Measurements from ENCODE around the gene FAM124B. TPM values are rescaled to one million over a fixed set of nuclear protein-coding genes. Genes with fewer than 3 reads are reported as not detected.

Gene FAM124B
- total RNA-seq: 1 to 10 TPM in 1 of 3 donors, under 1 TPM in 2; 0.43 to 1.4 (median 0.55) TPM
- long read RNA-seq, donor 1, partial matches to known transcripts: 0 of 1 reads
- long read RNA-seq, donor 1, other reads (novel, unspliced or antisense): 0 of 1 reads
- long read RNA-seq, donor 2: 0 reads

- peak; percentile 39 to 71 (median 42) for DNase-seq
- TF ChIP-seq, protein P1, sequence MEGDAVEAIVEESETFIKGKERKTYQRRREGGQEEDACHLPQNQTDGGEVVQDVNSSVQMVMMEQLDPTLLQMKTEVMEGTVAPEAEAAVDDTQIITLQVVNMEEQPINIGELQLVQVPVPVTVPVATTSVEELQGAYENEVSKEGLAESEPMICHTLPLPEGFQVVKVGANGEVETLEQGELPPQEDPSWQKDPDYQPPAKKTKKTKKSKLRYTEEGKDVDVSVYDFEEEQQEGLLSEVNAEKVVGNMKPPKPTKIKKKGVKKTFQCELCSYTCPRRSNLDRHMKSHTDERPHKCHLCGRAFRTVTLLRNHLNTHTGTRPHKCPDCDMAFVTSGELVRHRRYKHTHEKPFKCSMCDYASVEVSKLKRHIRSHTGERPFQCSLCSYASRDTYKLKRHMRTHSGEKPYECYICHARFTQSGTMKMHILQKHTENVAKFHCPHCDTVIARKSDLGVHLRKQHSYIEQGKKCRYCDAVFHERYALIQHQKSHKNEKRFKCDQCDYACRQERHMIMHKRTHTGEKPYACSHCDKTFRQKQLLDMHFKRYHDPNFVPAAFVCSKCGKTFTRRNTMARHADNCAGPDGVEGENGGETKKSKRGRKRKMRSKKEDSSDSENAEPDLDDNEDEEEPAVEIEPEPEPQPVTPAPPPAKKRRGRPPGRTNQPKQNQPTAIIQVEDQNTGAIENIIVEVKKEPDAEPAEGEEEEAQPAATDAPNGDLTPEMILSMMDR (IDR thresholded peaks at IDR 0.05): no peak
- no peaks in the 10 kb centered on the region for H3K36me3 ChIP-seq (ENCODE audit: low read depth)
- intact Hi-C loops (cut with DNase I, micrococcal nuclease): no loop called here
- no peaks in the 10 kb centered on the region for H3K4me1 ChIP-seq (ENCODE audit: low read depth)
- ATAC-seq: peak; percentile 72
- no peaks in the 10 kb centered on the region for H3K9me3 ChIP-seq
- H3K4me3 ChIP-seq: no peak within 1 kb of the TSS
Measured at GRCh38 chr2:224401641-224402342, at the start of gene FAM124B. TSS of gene FAM124B (minus strand) at chr2:224402107. CDS start at chr2:224401768, 339 bp downstream.

- no peaks in the 10 kb centered on the region for H3K9me3 ChIP-seq
- no peaks in the 10 kb centered on the region for H3K4me1 ChIP-seq (ENCODE audit: low read depth)
- intact Hi-C loops (cut with DNase I, micrococcal nuclease): no loop called here
- peak in 1 of 3 donors; percentile 25 for DNase-seq
- TF ChIP-seq, protein P1 (IDR thresholded peaks at IDR 0.05): no peak
- H3K4me3 ChIP-seq: no peak overlapping the region
- H3K36me3 ChIP-seq (ENCODE audit: low read depth): no peaks in the 10 kb centered on the region
- peak; percentile 67 for ATAC-seq
Measured at GRCh38 chr2:224449212-224450147, 47.6 kb upstream of the FAM124B start.

- no peak for ATAC-seq
- TF ChIP-seq, protein P1 (IDR thresholded peaks at IDR 0.05): no peak
- intact Hi-C loops (cut with DNase I, micrococcal nuclease): no loop called here
Measured at GRCh38 chr2:224448236-224448635, 46.3 kb upstream of the FAM124B start.

GRCh38 chr2:224444783-224445182 lies 42.9 kb upstream of the FAM124B start:
- Histone ChIP-seq H3K4me1 (ENCODE audit: low read depth) (no peaks in the 10 kb centered on the region), H3K9me3 (no peaks in the 10 kb centered on the region), H3K36me3 (ENCODE audit: low read depth) (no peaks in the 10 kb centered on the region), H3K4me3 (no peak overlapping the region)
- intact Hi-C loops (cut with DNase I, micrococcal nuclease): no loop called here
- ATAC-seq (no peak), DNase-seq (no peak)
- TF ChIP-seq, protein P1 (IDR thresholded peaks at IDR 0.05): no peak

More at GRCh38 chr2:224448236-224448635, 46.3 kb upstream of the FAM124B start:
- Histone ChIP-seq H3K4me1 (ENCODE audit: low read depth) (no peaks in the 10 kb centered on the region), H3K9me3 (no peaks in the 10 kb centered on the region), H3K36me3 (ENCODE audit: low read depth) (no peaks in the 10 kb centered on the region), H3K4me3 (no peak overlapping the region)
- DNase-seq: no peak

GRCh38 chr2:224444021-224444420 lies 42.1 kb upstream of the FAM124B start:
- TF ChIP-seq, protein P1 (IDR thresholded peaks at IDR 0.05): no peak
- no peaks in the 10 kb centered on the region for H3K9me3 ChIP-seq
- intact Hi-C loops (cut with DNase I, micrococcal nuclease): no loop called here

More at GRCh38 chr2:224444021-224444420, 42.1 kb upstream of the FAM124B start:
- Histone ChIP-seq H3K4me1 (ENCODE audit: low read depth) (no peaks in the 10 kb centered on the region), H3K4me3 (no peak overlapping the region), H3K36me3 (ENCODE audit: low read depth) (no peaks in the 10 kb centered on the region)
- no peak for DNase-seq
- ATAC-seq: no peak
